ENCODE measurements around the gene MYH7B. TPM values are rescaled to one million over a fixed set of nuclear protein-coding genes. Genes with fewer than 3 reads are reported as not detected.

MYH7B gene
- total and polyA plus RNA-seq, 2 donors (not counting 3 experiments of a cell fraction or from before 2014, with no cell fraction given) = 0.03 TPM; not detected in 1

- TF ChIP-seq EZH2 (IDR thresholded peaks at IDR 0.05; ENCODE audit: borderline replicate concordance, low read depth, low read length, severe bottlenecking) (no peak), GATA2 (IDR thresholded peaks at IDR 0.05; ENCODE audit: insufficient read depth, insufficient read length, low read depth, low read length) (no peak), JUN (IDR thresholded peaks at IDR 0.05; ENCODE audit: borderline replicate concordance, insufficient read depth, insufficient read length, low read depth) (no peak), FOS (IDR thresholded peaks at IDR 0.05; ENCODE audit: borderline replicate concordance, insufficient read depth, low read length) (no peak), MYC (IDR thresholded peaks at IDR 0.05; ENCODE audit: low read depth, low read length) (no peak), MAX (IDR thresholded peaks at IDR 0.05; ENCODE audit: insufficient read depth, insufficient read length) (no peak), POLR2AphosphoS5 (IDR thresholded peaks at IDR 0.05; ENCODE audit: insufficient read depth, low read depth, low read length) (no peak), CTCF (IDR thresholded peaks at IDR 0.05; ENCODE audit: extremely low read depth in 1 of 2, insufficient read depth in 1 of 2, low read depth in 1 of 2, low read length in 2 of 2) (no peak), POLR2A (IDR thresholded peaks at IDR 0.05; ENCODE audit: low read depth, low read length) (no peak)
- POLR2A ChIA-PET = no interaction called here
- H3K36me3 ChIP-seq (ENCODE audit: control insufficient read depth in 2 of 2, extremely low read depth in 1 of 2, insufficient read depth in 2 of 2, low read length in 2 of 2) = no peaks in the 10 kb centered on the region
- H3K4me3 ChIP-seq (replicated peaks in 1 of 3; ENCODE audit: insufficient read depth in 1 of 3, low read depth in 1 of 3, low read length in 3 of 3) = no peak overlapping the region
- FAIRE-seq (no peak), DNase-seq (ENCODE audit: low read depth, low spot score) (no peak)
- no peaks in the 10 kb centered on the region for H4K20me1 ChIP-seq (replicated peaks; ENCODE audit: control insufficient read depth, extremely low read depth, insufficient read depth, low read length)
- H2AFZ ChIP-seq (ENCODE audit: low read depth, low read length) = no peak overlapping the region
- H3K9me3 ChIP-seq (replicated peaks; ENCODE audit: control insufficient read depth, insufficient read depth, low read length) = no peaks in the 10 kb centered on the region
- CTCF ChIA-PET = interaction anchor here (1.0 kb wide), 1 partner anchor 109 kb away, joined by 3 read pairs; no protein-coding TSS in a partner anchor
- intact Hi-C loops (cut with micrococcal nuclease) = no loop called here
- H3K27me3 ChIP-seq (ENCODE audit: control insufficient read depth in 2 of 2, insufficient read depth in 2 of 2, low read length in 2 of 2) = peaks cover 5% of the 10 kb centered on the region in 2 experiments
- no peaks in the 10 kb centered on the region for H3K9me1 ChIP-seq (replicated peaks; ENCODE audit: control insufficient read depth, extremely low read depth, insufficient read depth, low read length)
- BruUV-seq (replicated peaks) = no TSS peak
- no peak overlapping the region for H3K9ac ChIP-seq (replicated peaks; ENCODE audit: extremely low read depth, insufficient read depth, low read length)
- dilution Hi-C loops (cut with MboI; ENCODE audit: extremely low pct_ligation_motif_present, low sequenced_read_pairs) = no loop called here
- H3K27ac ChIP-seq (ENCODE audit: insufficient read depth, low read depth, low read length) = no peak overlapping the region
- H3K4me2 ChIP-seq (ENCODE audit: insufficient read depth, low read length) = no peak overlapping the region
- H3K4me1 ChIP-seq (ENCODE audit: control insufficient read depth, extremely low read depth, insufficient read depth, low read length) = no peaks in the 10 kb centered on the region
- H3K79me2 ChIP-seq (ENCODE audit: control insufficient read depth, insufficient read depth, low read length) = no peaks in the 10 kb centered on the region
Observed at GRCh38 chr20:34983089-34983820, 27.6 kb downstream of the MYH7B start.
